Thoracic aorta (tissue), 2 donors: ENCODE results near the gene UBR4. TPM values are rescaled to one million over a fixed set of nuclear protein-coding genes. Genes with fewer than 3 reads are reported as not detected.

ENCODE experiments used
- ATAC-seq: fragments of 150-250 bp; one replicate; pipeline ENCODE4 v1.8.0; 2017; ENCODE audit warnings: low read depth; ENCODE audit not compliant: insufficient number of reproducible peaks, low FRiP score
- DNase-seq: peaks from one replicate; pipeline ENCODE4 v3.0.0-alpha.2; 2020; ENCODE audit warnings: low spot score
- H3K27ac ChIP-seq, 2 donors: fragments of 200-600 bp; sonication (generic); 1 replicate in 1 of 2; 2 replicates in 1 of 2; pipeline ENCODE4 v1.5.1; 2016; ENCODE audit warnings: mild to moderate bottlenecking in 2 of 2, moderate library complexity in 2 of 2
- H3K27me3 ChIP-seq: fragments of 200-600 bp; sonication (generic); replicated peaks from 2 replicates; pipeline ENCODE4 v1.6.0; 2016; ENCODE audit warnings: mild to moderate bottlenecking; ENCODE audit not compliant: insufficient read depth
- H3K36me3 ChIP-seq: fragments of 200-600 bp; sonication (generic); one replicate; pipeline ENCODE4 v1.5.1; 2016
- H3K4me1 ChIP-seq, 2 donors: fragments of 200-600 bp; sonication (generic); 1 replicate in 1 of 2; 2 replicates in 1 of 2; pipeline versions ENCODE4 v1.5.1 to v1.6.0; 2016; ENCODE audit warnings: low read depth in 2 of 2, mild to moderate bottlenecking in 1 of 2; ENCODE audit not compliant: control insufficient read depth in 1 of 2
- H3K4me3 ChIP-seq: fragments of 200-600 bp; sonication (generic); 2 replicates; pipeline ENCODE4 v1.5.1; 2016; ENCODE audit warnings: mild to moderate bottlenecking
- H3K9me3 ChIP-seq: fragments of 200-600 bp; sonication (generic); 2 replicates; pipeline ENCODE4 v1.5.1; 2016
- total RNA-seq, 2 donors: library from RNA; depleted of rRNA; stranded (reverse); fragments of >200 nt; gene quantifications; one replicate each; pipeline versions ENCODE4 v1.1.0 to v1.2.3, GENCODE V29; 2016
- TF ChIP-seq, protein P1 (sequence below): fragments of 200-600 bp; sonication (generic); IDR thresholded peaks from one replicate; pipeline ENCODE4 v1.5.1; 2019; ENCODE audit warnings: antibody characterized with exemption

The UBR4 gene
- total RNA-seq, 2 donors from 2014 or later = 231 to 266 TPM

DNA sequence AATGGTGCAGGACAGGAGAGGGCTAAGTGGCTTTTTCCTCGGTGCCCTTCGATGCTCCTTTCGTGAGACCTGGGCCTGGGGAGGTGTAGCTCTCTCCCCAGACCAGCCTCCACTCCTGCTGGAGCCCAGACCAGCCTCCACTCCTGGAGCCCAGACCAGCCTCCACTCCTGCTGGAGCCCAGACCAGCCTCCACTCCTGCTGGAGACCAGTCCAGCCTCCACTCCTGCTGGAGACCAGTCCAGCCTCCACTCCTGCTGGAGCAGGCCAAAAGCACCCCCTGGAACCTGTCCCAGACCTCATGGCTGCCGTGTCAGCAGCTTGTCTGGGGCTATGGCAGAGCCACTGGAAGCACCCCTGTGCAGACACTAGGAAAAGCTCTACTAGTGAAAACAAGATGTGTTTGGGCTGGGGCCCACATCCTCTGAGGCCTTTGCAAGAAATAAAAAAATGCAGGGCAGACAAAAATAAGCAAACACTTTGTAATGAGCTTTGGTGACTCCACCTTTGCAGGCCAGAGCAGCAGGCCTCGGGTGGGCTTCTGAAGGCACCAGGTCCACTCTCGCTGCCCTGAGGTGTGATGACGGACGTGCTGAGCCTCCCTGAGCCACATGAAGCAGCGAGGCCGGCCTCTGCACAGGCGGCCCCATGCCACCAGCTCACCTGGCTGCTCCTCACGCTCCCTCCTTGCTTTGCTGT lies 137.6 kb downstream of the UBR4 start:
- Histone ChIP-seq H3K4me1 (peaks cover 10 to 43% of the 10 kb centered on the region in 2 donors), H3K36me3 (peaks cover 31% of the 10 kb centered on the region), H3K27me3 (no peaks in the 10 kb centered on the region), H3K27ac (no peak overlapping the region), H3K9me3 (no peaks in the 10 kb centered on the region), H3K4me3 (no peak overlapping the region)
- TF ChIP-seq, protein P1, sequence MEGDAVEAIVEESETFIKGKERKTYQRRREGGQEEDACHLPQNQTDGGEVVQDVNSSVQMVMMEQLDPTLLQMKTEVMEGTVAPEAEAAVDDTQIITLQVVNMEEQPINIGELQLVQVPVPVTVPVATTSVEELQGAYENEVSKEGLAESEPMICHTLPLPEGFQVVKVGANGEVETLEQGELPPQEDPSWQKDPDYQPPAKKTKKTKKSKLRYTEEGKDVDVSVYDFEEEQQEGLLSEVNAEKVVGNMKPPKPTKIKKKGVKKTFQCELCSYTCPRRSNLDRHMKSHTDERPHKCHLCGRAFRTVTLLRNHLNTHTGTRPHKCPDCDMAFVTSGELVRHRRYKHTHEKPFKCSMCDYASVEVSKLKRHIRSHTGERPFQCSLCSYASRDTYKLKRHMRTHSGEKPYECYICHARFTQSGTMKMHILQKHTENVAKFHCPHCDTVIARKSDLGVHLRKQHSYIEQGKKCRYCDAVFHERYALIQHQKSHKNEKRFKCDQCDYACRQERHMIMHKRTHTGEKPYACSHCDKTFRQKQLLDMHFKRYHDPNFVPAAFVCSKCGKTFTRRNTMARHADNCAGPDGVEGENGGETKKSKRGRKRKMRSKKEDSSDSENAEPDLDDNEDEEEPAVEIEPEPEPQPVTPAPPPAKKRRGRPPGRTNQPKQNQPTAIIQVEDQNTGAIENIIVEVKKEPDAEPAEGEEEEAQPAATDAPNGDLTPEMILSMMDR = no peak
- no peak for ATAC-seq
- no peak for DNase-seq

- DNase-seq (no peak), ATAC-seq (no peak)
- H3K27ac ChIP-seq = no peak overlapping the region
- TF ChIP-seq, protein P1 = no peak
- H3K9me3 ChIP-seq = no peaks in the 10 kb centered on the region
- no peaks in the 10 kb centered on the region for H3K27me3 ChIP-seq
- H3K36me3 ChIP-seq = peaks cover 24% of the 10 kb centered on the region
- H3K4me3 ChIP-seq = no peak overlapping the region
- H3K4me1 ChIP-seq = peaks cover 10 to 49% of the 10 kb centered on the region in 2 donors
Observed at GRCh38 chr1:19071674-19072281, 138.3 kb downstream of the UBR4 start.

DNA sequence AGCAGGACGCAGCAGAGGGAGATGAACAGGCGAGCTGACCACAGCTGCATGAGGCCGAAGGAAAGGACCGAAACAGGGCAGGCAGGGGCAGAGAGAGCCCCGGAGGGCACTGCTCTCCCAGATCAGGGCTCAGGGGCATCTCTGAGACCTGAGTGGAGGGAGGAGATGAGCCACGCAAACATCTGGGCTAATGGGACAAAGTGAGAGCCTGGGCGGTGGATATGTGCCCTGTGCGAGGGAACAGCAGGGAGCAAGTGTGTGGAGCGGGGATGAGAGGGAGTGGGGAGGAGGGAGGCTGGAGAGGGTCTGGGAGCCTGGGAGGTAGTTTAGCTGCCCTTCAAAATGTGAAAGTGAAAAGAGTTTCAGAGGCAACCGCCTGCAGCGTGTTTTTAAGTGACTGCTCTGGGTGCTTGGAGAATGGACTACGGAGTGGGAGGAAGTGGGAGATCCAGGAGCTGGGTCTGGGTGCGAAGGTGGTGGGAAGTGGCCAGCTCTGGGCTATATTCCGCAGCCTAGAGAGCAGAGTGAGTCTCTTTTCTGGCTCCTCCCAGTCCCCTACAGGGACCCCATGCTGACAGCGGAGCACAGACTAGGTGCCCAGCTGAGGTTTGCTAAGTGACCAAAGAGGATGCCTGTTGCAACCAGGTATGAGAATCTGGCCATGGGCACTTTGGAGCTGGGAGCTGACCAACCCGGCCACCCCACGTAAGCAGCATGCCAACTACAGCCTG lies 139.0 kb downstream of the UBR4 start:
- H3K27me3 ChIP-seq = no peaks in the 10 kb centered on the region
- ATAC-seq (no peak), DNase-seq (no peak)
- H3K4me3 ChIP-seq = no peak overlapping the region
- peaks cover 17% of the 10 kb centered on the region for H3K36me3 ChIP-seq
- H3K4me1 ChIP-seq = peaks cover 10 to 57% of the 10 kb centered on the region in 2 donors
- no peaks in the 10 kb centered on the region for H3K9me3 ChIP-seq
- H3K27ac ChIP-seq = no peak overlapping the region
- TF ChIP-seq, protein P1 = no peak

DNA sequence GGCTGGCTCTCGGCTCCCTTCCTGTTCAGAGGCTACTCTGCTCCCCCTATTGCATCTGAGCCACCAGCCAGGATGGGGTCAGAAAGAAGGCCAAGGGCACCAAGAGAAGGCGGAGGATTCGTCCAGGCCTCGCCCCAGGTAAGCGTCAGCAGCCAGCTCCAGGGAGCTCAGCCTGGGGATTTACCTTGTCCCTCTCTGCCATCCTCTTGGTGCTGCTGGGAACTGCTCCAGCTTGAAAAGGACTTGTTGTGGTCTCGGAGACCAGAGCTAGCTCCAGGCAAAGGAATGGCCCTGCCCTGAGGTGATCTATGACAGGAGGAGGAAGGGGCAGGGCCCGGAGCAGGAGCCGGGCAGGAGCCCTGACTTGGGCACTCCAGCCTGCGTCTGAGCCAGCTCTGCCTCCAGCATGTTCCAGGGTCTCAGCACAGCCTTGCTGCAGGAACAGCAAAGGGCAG lies 139.8 kb downstream of the UBR4 start:
- DNase-seq (no peak), ATAC-seq (no peak)
- no peak overlapping the region for H3K27ac ChIP-seq
- H3K4me1 ChIP-seq = peaks cover 10 to 51% of the 10 kb centered on the region in 2 donors
- H3K27me3 ChIP-seq = no peaks in the 10 kb centered on the region
- no peaks in the 10 kb centered on the region for H3K9me3 ChIP-seq
- TF ChIP-seq, protein P1 = no peak
- H3K4me3 ChIP-seq = no peak overlapping the region
- H3K36me3 ChIP-seq = peaks cover 9% of the 10 kb centered on the region

DNA sequence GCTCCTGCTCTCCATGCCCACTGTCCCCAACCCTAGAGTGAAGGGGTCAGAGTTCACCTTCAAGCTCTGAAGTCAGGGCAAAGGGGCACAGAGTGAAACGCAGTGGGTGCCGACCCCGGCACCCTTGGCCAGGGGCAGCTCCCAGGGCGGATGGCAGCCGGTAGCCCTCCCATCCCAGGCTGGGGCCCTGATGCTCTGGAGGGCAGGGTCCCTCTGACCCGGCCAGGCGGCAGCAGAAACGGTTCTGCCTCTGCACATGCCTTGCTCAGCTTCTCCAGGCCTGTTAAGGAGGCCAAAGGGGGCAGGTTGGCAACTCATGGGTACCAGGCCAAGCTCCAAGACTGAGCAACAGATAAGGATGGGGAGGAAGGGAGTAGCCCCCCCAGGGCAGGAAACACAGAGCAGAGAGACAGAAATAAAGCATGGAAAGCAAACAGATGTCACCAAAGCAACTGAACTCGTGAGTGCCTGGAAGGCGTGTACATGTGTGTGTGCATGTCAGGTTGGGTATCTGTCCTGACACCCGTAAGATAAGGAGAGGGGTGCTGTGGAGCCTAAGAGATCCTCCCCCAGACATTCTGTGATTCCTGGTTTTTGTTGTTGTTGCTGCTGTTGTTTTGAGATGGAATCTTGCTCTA lies 141.3 kb downstream of the UBR4 start:
- no peak for DNase-seq
- Histone ChIP-seq H3K4me3 (no peak overlapping the region), H3K27ac (no peak overlapping the region), H3K9me3 (no peaks in the 10 kb centered on the region), H3K27me3 (no peaks in the 10 kb centered on the region), H3K36me3 (no peaks in the 10 kb centered on the region), H3K4me1 (peaks cover 7 to 36% of the 10 kb centered on the region in 2 donors)
- ATAC-seq = no peak
- TF ChIP-seq, protein P1 = no peak
